Activated B cell treated with CpG ODN at 0.5 μM for 24 hours (primary cell): ENCODE data around the gene SMG6. TPM values are rescaled to one million over a fixed set of nuclear protein-coding genes. Genes with fewer than 3 reads are reported as not detected.
A peak's percentile ranks its signal among the peaks of the same experiment; 100 is the strongest.

Experiments used
- ATAC-seq: fragments of 200-7000 bp; cut with Tn5 transposase; one replicate; pipeline ENCODE4 v1.10.0; 2021; ENCODE audit warnings: low read depth, mild to moderate bottlenecking, moderate library complexity
- CTCF ChIA-PET: fragments of 350-600 bp; sonication (Branson Sonifier 250); formaldehyde crosslinking; loops from one replicate; lab custom pipeline; 2021; ENCODE audit warnings: antibody characterized with exemption; lab: Charles Lee
- POLR2A ChIA-PET: fragments of 350-600 bp; sonication (Branson Sonifier 250); formaldehyde crosslinking; loops from one replicate; lab custom pipeline; 2021; ENCODE audit warnings: antibody characterized with exemption; lab: Charles Lee
- DNase-seq: peaks from one replicate; pipeline ENCODE4 v3.0.0; 2022
- H3K27ac Mint-ChIP-seq: one replicate; pipeline ENCODE4 v1.8.0; 2020; ENCODE audit warnings: mixed read lengths
- H3K27me3 Mint-ChIP-seq: one replicate; pipeline ENCODE4 v1.8.0; 2021; ENCODE audit warnings: mixed read lengths
- H3K36me3 Mint-ChIP-seq: one replicate; pipeline ENCODE4 v1.8.0; 2021; ENCODE audit warnings: low read depth, mixed read lengths
- H3K4me1 Mint-ChIP-seq: one replicate; pipeline ENCODE4 v1.8.0; 2021; ENCODE audit warnings: mixed read lengths
- H3K4me3 Mint-ChIP-seq: one replicate; pipeline ENCODE4 v1.8.0; 2020; ENCODE audit warnings: mild to moderate bottlenecking, mixed read lengths
- H3K9me3 Mint-ChIP-seq: one replicate; pipeline ENCODE4 v1.8.0; 2020; ENCODE audit warnings: mixed read lengths
- intact Hi-C: fragments of 100-400 bp; cut with micrococcal nuclease; formaldehyde crosslinking; loops from one replicate; pipeline ENCODE4 v1.15.1; 2024
- total RNA-seq: library from RNA; stranded (reverse); gene quantifications from 2 replicates; pipeline ENCODE4 v1.2.3, GENCODE V29; 2022
- TF ChIP-seq, protein P1 (sequence below): fragments of 200-600 bp; IDR thresholded peaks from one replicate; pipeline ENCODE4 v1.8.0; 2022; ENCODE audit warnings: antibody characterized with exemption, mild to moderate bottlenecking

SMG6 gene
- total RNA-seq, 1 donor from 2014 or later = 30.5 TPM

DNA sequence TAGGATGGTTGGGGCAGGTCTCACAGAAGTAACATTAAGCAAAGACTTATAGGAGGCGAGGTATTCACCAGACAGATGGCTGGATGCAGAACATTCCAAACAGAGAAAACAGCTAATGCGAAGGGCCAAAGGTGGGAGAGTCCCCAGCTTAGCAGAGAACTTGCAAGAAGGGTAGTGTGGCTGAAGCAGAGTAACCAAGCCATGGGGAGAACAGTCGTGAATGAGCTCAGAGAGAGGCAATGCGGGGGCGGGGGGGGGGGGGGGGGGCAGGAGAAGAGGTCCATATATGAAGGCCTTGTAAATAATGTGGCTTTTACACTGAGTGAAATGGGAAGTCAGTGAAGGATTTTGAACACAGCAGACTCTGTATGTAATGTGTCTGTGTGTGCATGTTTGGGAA lies 81.3 kb downstream of the SMG6 start:
- Mint-ChIP-seq H3K27me3 (no peaks in the 10 kb centered on the region), H3K36me3 (peaks cover 18% of the 10 kb centered on the region), H3K4me3 (no peak overlapping the region), H3K4me1 (peaks cover 18% of the 10 kb centered on the region), H3K9me3 (no peaks in the 10 kb centered on the region), H3K27ac (peak overlapping the region; percentile 14)
- ATAC-seq (no peak), DNase-seq (no peak)
- CTCF ChIA-PET = interaction anchor here (2.0 kb wide), 1 partner anchor 22 kb away, joined by 11 read pairs; no protein-coding TSS in a partner anchor
- intact Hi-C loops = no loop called here
- TF ChIP-seq, protein P1, sequence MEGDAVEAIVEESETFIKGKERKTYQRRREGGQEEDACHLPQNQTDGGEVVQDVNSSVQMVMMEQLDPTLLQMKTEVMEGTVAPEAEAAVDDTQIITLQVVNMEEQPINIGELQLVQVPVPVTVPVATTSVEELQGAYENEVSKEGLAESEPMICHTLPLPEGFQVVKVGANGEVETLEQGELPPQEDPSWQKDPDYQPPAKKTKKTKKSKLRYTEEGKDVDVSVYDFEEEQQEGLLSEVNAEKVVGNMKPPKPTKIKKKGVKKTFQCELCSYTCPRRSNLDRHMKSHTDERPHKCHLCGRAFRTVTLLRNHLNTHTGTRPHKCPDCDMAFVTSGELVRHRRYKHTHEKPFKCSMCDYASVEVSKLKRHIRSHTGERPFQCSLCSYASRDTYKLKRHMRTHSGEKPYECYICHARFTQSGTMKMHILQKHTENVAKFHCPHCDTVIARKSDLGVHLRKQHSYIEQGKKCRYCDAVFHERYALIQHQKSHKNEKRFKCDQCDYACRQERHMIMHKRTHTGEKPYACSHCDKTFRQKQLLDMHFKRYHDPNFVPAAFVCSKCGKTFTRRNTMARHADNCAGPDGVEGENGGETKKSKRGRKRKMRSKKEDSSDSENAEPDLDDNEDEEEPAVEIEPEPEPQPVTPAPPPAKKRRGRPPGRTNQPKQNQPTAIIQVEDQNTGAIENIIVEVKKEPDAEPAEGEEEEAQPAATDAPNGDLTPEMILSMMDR = no peak
- POLR2A ChIA-PET = interaction anchor here (0.6 kb wide), 1 partner anchor 904 kb away, joined by 4 read pairs; no protein-coding TSS in a partner anchor

DNA sequence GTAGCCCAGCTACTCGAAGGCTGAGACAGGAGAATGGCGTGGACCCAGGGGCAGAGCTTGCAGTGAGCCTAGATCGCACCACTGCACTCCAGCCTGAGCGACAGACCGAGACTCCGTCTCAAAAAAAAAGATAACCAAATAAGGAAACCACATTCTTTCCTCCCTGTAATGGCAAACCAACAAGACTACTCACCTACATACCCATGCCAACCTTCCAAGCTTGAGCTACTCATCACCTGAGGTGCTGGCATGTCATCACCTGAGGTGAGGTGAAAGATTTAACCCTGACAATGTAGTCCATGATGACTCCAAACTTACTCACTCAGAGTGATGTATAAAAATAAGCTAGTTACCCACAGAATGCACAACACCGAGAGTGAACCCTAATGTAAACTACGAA lies 85.2 kb downstream of the SMG6 start:
- no peak overlapping the region for H3K4me3 Mint-ChIP-seq
- POLR2A ChIA-PET = interaction anchor here (1.2 to 5.4 kb wide), 3 partner anchors 22 to 131 kb away, joined by 4 to 23 read pairs (median 4); no protein-coding TSS in a partner anchor
- peaks cover 10% of the 10 kb centered on the region for H3K36me3 Mint-ChIP-seq

DNA sequence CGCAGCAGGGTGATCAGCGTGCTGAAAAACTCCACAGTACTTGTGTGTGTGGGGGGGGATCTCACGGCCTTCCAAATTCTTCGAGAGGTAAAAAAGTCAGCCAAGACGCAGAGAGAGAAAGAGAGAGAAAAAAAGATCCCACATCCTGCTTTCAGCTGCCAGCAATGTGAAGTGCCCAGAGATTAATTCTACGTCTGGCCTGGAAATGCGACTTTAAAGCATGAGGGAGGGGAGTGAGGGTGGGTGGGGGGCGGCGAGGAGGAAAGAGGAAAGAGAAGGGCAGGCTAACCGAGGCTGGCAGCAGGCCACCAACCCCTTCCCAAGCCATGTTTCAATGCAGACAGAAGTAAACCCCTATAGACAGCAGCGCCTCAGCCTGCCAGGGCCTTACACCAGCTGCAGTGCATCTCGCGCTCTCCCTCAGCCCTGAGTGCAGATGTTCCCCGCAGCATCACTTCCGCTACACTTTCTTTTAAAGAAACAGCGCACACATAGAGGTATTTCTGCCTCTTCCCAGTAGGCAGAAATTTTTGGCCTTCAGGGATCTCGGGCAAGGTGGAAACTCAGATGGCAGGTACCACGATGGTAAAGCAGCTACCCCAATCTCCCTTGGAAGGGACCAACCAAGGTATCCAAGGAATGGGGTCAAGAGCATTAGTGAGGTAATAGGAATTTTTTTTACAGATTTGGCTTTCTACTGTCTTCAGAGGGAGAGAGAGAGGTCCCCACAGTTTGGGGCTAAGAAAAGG lies 87.8 kb downstream of the SMG6 start:
- ATAC-seq (peak; percentile 97), DNase-seq (peak; percentile 33)
- ChIA-PET POLR2A (interaction anchor here (0.5 to 5.4 kb wide), 10 partner anchors 8 to 188 kb away, joined by 3 to 23 read pairs (median 5); no protein-coding TSS in a partner anchor), CTCF (interaction anchor here (1.0 to 2.2 kb wide), 4 partner anchors 28 to 161 kb away, joined by 3 to 13 read pairs (median 3); partner anchors contain the start of gene HIC1)
- Mint-ChIP-seq H3K4me3 (peak overlapping the region; percentile 76), H3K27me3 (no peaks in the 10 kb centered on the region), H3K36me3 (peaks cover 11% of the 10 kb centered on the region), H3K4me1 (peaks cover 31% of the 10 kb centered on the region), H3K9me3 (no peaks in the 10 kb centered on the region), H3K27ac (peak overlapping the region; percentile 92)
- TF ChIP-seq, protein P1 = no peak
- intact Hi-C loops = loop anchor here (2.0 kb wide), 1 partner anchor 23 kb away; no protein-coding TSS in a partner anchor

More for the DNA sequence above, 85.2 kb downstream of the SMG6 start:
- CTCF ChIA-PET = interaction anchor here (1.2 kb wide), 1 partner anchor 27 kb away, joined by 6 read pairs; no protein-coding TSS in a partner anchor
- Mint-ChIP-seq H3K27me3 (no peaks in the 10 kb centered on the region), H3K4me1 (peaks cover 41% of the 10 kb centered on the region), H3K27ac (no peak overlapping the region), H3K9me3 (no peaks in the 10 kb centered on the region)
- ATAC-seq = peak; percentile 26
- TF ChIP-seq, protein P1 = no peak
- DNase-seq = no peak
- intact Hi-C loops = no loop called here

DNA sequence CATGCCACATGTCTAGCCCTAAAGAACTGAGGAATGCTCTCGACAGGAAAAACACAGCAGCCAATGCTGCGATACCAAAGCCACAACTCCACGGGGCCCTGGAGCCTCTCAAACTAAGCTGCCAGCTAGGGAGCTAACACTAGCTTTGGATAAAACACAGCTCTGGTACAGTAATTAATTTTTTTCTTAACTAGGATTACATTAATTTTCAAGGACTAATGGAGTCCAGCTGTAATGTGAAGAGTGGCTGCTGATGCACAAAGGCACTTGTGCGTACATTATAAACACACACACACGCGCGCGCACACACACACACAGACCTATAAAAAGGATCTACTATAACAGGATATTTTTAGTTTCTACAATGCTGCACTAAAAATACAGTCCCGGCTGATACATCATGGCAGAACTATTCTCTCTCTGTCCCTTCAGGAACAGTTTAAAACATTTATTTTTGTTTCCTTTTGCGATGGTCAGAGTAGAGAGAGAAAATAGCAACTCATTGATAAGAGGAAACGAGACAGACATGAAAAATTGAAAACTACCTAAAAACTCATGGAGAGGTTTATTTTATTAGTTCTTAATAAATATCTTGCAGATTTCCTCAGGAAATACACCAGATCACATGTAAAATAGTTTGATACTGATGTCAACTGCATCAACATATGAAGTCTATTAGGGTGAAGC lies 88.5 kb downstream of the SMG6 start:
- ChIA-PET CTCF (interaction anchor here (1.0 to 2.2 kb wide), 5 partner anchors 25 to 160 kb away, joined by 3 to 13 read pairs (median 3); partner anchors contain the start of gene HIC1), POLR2A (interaction anchor here (0.6 to 5.4 kb wide), 7 partner anchors 9 to 157 kb away, joined by 3 to 23 read pairs (median 5); no protein-coding TSS in a partner anchor)
- Mint-ChIP-seq H3K4me1 (peaks cover 31% of the 10 kb centered on the region), H3K27me3 (no peaks in the 10 kb centered on the region), H3K4me3 (peak overlapping the region; percentile 76), H3K36me3 (peaks cover 15% of the 10 kb centered on the region), H3K9me3 (no peaks in the 10 kb centered on the region), H3K27ac (peak overlapping the region; percentile 92)
- ATAC-seq = no peak
- TF ChIP-seq, protein P1 = no peak
- intact Hi-C loops = no loop called here
- no peak for DNase-seq
